ENCODE data around the gene USP36. TPM values are rescaled to one million over a fixed set of nuclear protein-coding genes. Genes with fewer than 3 reads are reported as not detected.
A peak's percentile ranks its signal among the peaks of the same experiment; 100 is the strongest.
"Not testable (repeated sequence)": the region's sequence is repeated elsewhere in the genome, so short reads cannot be mapped to it uniquely, and the experiment has no call there.

Gene USP36
- total RNA-seq, 1 donor from 2014 or later = 126 TPM

DNA sequence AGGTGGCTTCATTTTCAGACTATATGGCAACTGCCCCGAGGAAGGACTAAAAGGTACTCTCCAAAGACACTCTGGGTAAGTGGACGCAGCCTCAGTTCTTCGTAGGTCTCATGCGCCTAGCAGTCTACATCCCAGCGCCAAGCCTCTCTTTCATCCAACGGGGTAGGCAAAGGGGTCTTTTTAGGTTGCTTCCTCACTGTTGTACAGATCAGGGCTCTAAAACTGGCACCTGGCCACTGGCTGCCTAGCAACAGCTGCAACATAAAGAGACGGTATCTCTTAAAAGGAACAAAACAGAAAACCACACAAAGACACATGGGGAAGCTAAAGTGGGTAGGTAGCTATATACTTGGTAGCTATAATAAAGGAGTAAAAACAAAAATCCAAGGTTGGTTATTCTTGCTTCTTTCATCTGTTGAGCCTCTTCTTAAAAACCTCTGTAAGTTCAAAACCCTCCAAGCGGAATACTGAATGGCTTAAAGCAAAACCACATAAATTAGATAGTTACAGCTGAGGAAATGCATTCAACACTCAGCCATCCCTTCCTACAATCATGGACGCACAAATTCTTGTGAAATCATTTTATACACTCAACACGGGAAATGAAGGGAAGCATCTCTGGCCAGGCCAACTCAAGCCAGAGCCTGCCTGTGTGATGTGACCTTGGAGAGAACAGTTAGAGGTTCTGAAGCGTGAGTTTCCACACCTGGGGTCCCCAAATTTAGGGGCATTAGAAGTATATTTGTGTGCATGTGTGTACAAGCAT is 81.2 kb downstream of the USP36 start:
- Mint-ChIP-seq H3K4me3 (peak overlapping the region; percentile 61), H3K4me1 (ENCODE audit: low read depth) (peaks cover 65% of the 10 kb centered on the region), H3K36me3 (ENCODE audit: low read depth) (peaks cover 22% of the 10 kb centered on the region), H3K9me3 (no peaks in the 10 kb centered on the region), H3K27ac (peak overlapping the region; percentile 91), H3K27me3 (ENCODE audit: insufficient read depth) (no peaks in the 10 kb centered on the region)
- DNase-seq (ENCODE audit: low spot score) = peak; percentile 61
- intact Hi-C loops (cut with micrococcal nuclease) = loop anchor here (1.0 kb wide), 2 partner anchors 11 to 12 kb away; no protein-coding TSS in a partner anchor

- H3K27me3 Mint-ChIP-seq (ENCODE audit: insufficient read depth) = no peaks in the 10 kb centered on the region
- DNase-seq (ENCODE audit: low spot score) = no peak
- H3K27ac Mint-ChIP-seq = peak overlapping the region; percentile 72
- H3K4me1 Mint-ChIP-seq (ENCODE audit: low read depth) = peaks cover 78% of the 10 kb centered on the region
- no peaks in the 10 kb centered on the region for H3K9me3 Mint-ChIP-seq
- peaks cover 24% of the 10 kb centered on the region for H3K36me3 Mint-ChIP-seq (ENCODE audit: low read depth)
- H3K4me3 Mint-ChIP-seq = peak overlapping the region; percentile 32
- intact Hi-C loops (cut with micrococcal nuclease) = no loop called here
These were observed 87.0 kb downstream of the USP36 start for GRCh38 chr17:78753316-78754250.

DNA sequence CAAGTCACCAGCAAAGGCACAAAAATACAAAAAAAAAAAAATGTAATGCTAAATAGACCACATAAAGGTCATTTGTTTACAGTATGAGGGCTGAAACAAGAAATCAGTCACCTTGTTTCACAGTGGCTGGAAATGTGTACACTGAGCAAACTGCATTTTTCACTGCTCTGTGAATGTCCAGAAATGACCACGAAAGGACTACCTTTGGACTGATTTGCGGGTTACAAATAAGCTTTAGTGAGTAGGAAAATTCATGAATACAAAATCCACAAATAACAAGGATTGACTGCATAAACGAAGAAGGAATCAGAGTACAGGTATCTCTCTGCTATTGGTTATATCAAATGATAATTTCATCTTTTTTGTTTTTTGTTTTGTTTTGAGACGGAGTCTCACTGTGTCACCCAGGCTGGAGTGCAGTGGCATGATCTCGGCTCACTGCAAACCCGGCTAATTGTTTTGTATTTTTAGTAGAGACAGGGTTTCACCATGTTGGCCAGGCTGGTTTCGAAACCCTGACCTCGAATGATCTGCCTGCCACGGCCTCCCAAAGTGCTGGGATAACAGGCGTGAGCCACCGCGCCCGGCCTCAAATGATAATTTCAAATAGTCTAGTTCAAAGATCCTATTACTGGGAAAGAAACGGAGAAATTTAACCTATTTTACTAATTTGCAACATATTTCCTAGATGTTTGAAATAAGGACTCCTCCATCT is 89.0 kb downstream of the USP36 start:
- peaks cover 22% of the 10 kb centered on the region for H3K36me3 Mint-ChIP-seq (ENCODE audit: low read depth)
- H3K27ac Mint-ChIP-seq = peak overlapping the region; percentile 77
- H3K4me3 Mint-ChIP-seq = peak overlapping the region; percentile 40
- intact Hi-C loops (cut with micrococcal nuclease) = no loop called here
- no peaks in the 10 kb centered on the region for H3K27me3 Mint-ChIP-seq (ENCODE audit: insufficient read depth)
- peaks cover 81% of the 10 kb centered on the region for H3K4me1 Mint-ChIP-seq (ENCODE audit: low read depth)
- no peak for DNase-seq (ENCODE audit: low spot score)
- H3K9me3 Mint-ChIP-seq = no peaks in the 10 kb centered on the region

DNA sequence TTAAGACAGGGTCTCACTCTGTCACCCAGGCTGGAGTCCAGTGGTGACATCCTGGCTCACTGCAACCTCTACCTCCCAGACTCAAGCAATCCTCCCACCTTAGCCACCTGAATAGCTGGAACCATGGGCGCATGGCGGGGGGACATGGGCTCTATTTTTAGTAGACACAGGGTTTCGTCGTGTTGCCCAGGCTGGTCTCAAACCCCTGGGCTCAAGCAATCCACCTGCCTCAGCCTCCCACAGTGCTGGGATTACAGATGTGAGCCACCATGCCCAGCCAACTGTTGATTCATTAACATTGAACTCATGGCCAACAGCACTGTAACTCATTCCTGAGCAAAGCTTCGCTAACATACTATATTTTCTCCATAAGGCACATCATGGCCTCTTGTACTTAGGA is 89.6 kb downstream of the USP36 start:
- H3K27ac Mint-ChIP-seq = peak overlapping the region; percentile 77
- H3K36me3 Mint-ChIP-seq (ENCODE audit: low read depth) = peaks cover 20% of the 10 kb centered on the region
- H3K4me3 Mint-ChIP-seq; H3K27me3 Mint-ChIP-seq (ENCODE audit: insufficient read depth); DNase-seq (ENCODE audit: low spot score); intact Hi-C loops (cut with micrococcal nuclease); H3K9me3 Mint-ChIP-seq: not testable (repeated sequence)
- peaks cover 82% of the 10 kb centered on the region for H3K4me1 Mint-ChIP-seq (ENCODE audit: low read depth)

GRCh38 chr17:78748730-78749317 is 91.8 kb downstream of the USP36 start:
- Mint-ChIP-seq H3K36me3 (ENCODE audit: low read depth) (peaks cover 22% of the 10 kb centered on the region), H3K4me3 (peak overlapping the region; percentile 66), H3K27ac (peak overlapping the region; percentile 91), H3K4me1 (ENCODE audit: low read depth) (peaks cover 93% of the 10 kb centered on the region), H3K27me3 (ENCODE audit: insufficient read depth) (no peaks in the 10 kb centered on the region), H3K9me3 (no peaks in the 10 kb centered on the region)
- intact Hi-C loops (cut with micrococcal nuclease) = loop anchor here (1.0 to 2.0 kb wide), 9 partner anchors 10 to 393 kb away; no protein-coding TSS in a partner anchor
- DNase-seq (ENCODE audit: low spot score) = peak; percentile 83

GRCh38 chr17:78748048-78748729 is 92.4 kb downstream of the USP36 start:
- intact Hi-C loops (cut with micrococcal nuclease) = loop anchor here (1.0 to 2.0 kb wide), 9 partner anchors 11 to 392 kb away; no protein-coding TSS in a partner anchor
- H3K36me3 Mint-ChIP-seq (ENCODE audit: low read depth) = peaks cover 22% of the 10 kb centered on the region
- peak overlapping the region; percentile 66 for H3K4me3 Mint-ChIP-seq
- H3K27me3 Mint-ChIP-seq (ENCODE audit: insufficient read depth) = no peaks in the 10 kb centered on the region
- DNase-seq (ENCODE audit: low spot score) = peak; percentile 44
- H3K27ac Mint-ChIP-seq = peak overlapping the region; percentile 91
- peaks cover 94% of the 10 kb centered on the region for H3K4me1 Mint-ChIP-seq (ENCODE audit: low read depth)
- H3K9me3 Mint-ChIP-seq = no peaks in the 10 kb centered on the region

DNA sequence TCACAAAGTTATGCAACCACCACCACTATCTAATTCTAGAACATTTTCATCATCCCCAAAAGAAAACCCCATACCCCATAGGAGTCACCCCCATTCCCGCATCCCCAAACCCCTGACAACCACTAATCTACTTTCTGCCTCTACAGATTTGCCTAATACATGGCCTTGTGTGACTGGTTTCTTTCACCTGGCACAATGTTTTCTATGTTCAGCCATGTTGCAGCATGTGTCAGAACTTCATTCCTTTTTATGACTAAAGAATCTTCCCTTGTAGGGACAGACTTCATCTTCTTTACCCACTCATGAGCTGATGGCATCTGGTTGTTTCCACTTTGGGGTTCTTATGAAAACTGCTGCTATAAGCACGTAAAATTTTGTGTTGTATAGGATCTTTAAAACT is 93.1 kb downstream of the USP36 start:
- no peak for DNase-seq (ENCODE audit: low spot score)
- H3K4me3 Mint-ChIP-seq = peak overlapping the region; percentile 29
- peak overlapping the region; percentile 91 for H3K27ac Mint-ChIP-seq
- peaks cover 21% of the 10 kb centered on the region for H3K36me3 Mint-ChIP-seq (ENCODE audit: low read depth)
- H3K9me3 Mint-ChIP-seq = no peaks in the 10 kb centered on the region
- peaks cover 92% of the 10 kb centered on the region for H3K4me1 Mint-ChIP-seq (ENCODE audit: low read depth)
- H3K27me3 Mint-ChIP-seq (ENCODE audit: insufficient read depth) = no peaks in the 10 kb centered on the region
- intact Hi-C loops (cut with micrococcal nuclease) = no loop called here

DNA sequence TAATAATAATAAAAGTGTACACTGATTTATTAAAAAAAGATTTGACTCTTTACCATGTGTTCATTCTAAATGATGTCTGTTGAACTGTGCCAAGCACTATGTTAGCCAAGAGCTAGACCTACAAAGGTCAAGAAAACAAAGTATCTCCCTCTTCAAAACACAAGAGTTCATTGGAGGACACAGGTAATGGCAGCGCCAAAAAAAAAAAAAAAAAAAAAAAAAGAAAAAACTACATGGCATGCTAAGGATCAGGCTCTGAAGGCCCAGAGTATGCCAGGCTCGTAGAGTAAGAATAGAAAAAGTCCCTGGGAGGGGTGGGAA is 93.7 kb downstream of the USP36 start:
- Mint-ChIP-seq H3K4me3 (peak overlapping the region; percentile 29), H3K9me3 (no peaks in the 10 kb centered on the region), H3K27ac (peak overlapping the region; percentile 91), H3K4me1 (ENCODE audit: low read depth) (peaks cover 91% of the 10 kb centered on the region), H3K27me3 (ENCODE audit: insufficient read depth) (no peaks in the 10 kb centered on the region), H3K36me3 (ENCODE audit: low read depth) (peaks cover 18% of the 10 kb centered on the region)
- intact Hi-C loops (cut with micrococcal nuclease) = no loop called here
- DNase-seq (ENCODE audit: low spot score) = no peak

DNA sequence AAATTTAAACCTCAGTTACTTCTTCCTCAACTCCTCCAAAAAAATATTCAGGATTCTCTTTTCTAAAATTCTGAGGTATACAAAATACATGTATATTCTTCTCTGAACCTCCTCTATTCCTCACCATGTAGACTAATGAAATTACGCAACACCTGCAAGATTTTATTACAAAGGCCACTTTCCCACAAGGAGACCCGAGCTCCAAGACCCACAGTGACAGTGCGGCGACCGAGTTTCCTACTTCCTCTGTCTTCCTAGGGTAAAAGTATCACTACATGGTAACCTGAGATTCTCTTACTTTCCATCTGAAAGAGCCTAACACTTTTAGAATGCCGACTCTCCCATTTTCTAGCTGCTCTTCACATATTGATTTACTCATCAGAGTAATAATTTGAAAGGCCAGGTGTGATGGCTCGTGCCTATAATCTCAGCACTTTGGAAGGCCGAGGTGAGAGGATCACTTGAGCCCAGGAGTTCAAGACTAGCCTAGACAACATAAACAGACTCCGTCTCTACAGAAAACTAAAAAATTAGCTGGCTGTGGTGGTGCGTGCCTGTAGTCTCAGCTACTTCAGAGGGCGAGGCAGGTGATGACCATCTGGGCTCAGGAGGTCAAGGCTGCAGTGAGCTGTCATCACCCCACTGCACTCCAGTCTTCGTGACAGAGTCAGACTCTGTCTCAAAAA is 94.2 kb downstream of the USP36 start:
- intact Hi-C loops (cut with micrococcal nuclease) = no loop called here
- Mint-ChIP-seq H3K4me1 (ENCODE audit: low read depth) (peaks cover 91% of the 10 kb centered on the region), H3K36me3 (ENCODE audit: low read depth) (peaks cover 16% of the 10 kb centered on the region), H3K27ac (peak overlapping the region; percentile 75), H3K9me3 (no peaks in the 10 kb centered on the region), H3K4me3 (no peak overlapping the region), H3K27me3 (ENCODE audit: insufficient read depth) (no peaks in the 10 kb centered on the region)
- no peak for DNase-seq (ENCODE audit: low spot score)

All from activated T-helper 1 cell treated with anti-CD3 and anti-CD28 coated beads, Interleukin-12 subunit alpha, Interleukin-12 subunit beta, Interleukin-2, Interleukin-4 antibody, amounts not matched to agents 30 ng/mL and 10 ng/mL and 1 ng/mL, durations not matched to agents 14 hours and 24 hours and 36 hours (primary cell).